Left lung (tissue), 10 donors: ENCODE results near the gene MAML2. TPM values are rescaled to one million over a fixed set of nuclear protein-coding genes. Genes with fewer than 3 reads are reported as not detected.
"Not testable (repeated sequence)": the region's sequence is repeated elsewhere in the genome, so short reads cannot be mapped to it uniquely, and the experiment has no call there.

Experiments used
- ATAC-seq: fragments of 200-7000 bp; cut with Tn5 transposase; one replicate; pipeline ENCODE4 v1.9.1; 2020; ENCODE audit warnings: moderate library complexity
- DNase-seq, 4 donors: peaks; one replicate each; pipeline ENCODE4 v3.0.0-alpha.2; 2013 to 2020
- H3K27ac ChIP-seq, 2 donors: fragments of 200-600 bp; sonication (generic) in 1 of 2; one replicate each; pipeline versions ENCODE4 v1.5.0 to v1.8.0; 2020 to 2021
- H3K27me3 ChIP-seq, 2 donors: fragments of 200-600 bp; sonication (generic) in 1 of 2; one replicate each; pipeline versions ENCODE4 v1.5.0 to v1.8.0; 2020 to 2021
- H3K36me3 ChIP-seq, 2 donors: fragments of 200-600 bp; sonication (generic) in 1 of 2; one replicate each; pipeline versions ENCODE4 v1.5.0 to v1.8.0; 2020 to 2021
- H3K4me1 ChIP-seq, 2 donors: fragments of 200-600 bp; one replicate each; pipeline ENCODE4 v1.8.0; 2021
- H3K4me3 ChIP-seq, 2 donors: fragments of 200-600 bp; sonication (generic) in 1 of 2; one replicate each; pipeline versions ENCODE4 v1.5.0 to v1.8.0; 2020 to 2021; ENCODE audit warnings: mild to moderate bottlenecking in 1 of 2
- H3K9me3 ChIP-seq, 2 donors: fragments of 200-600 bp; sonication (generic) in 1 of 2; one replicate each; pipeline versions ENCODE4 v1.5.0 to v1.8.0; 2020 to 2021
- intact Hi-C, 2 donors: fragments of 100-400 bp; cut with DNase I; formaldehyde crosslinking; loops; one replicate each; pipeline versions ENCODE4 v1.11.2 to v1.14.2; 2022
- polyA plus RNA-seq, 6 donors: library from polyadenylated mRNA; unstranded; fragments of 120-200 nt; gene quantifications; one replicate each; pipeline ENCODE4 v1.2.1, GENCODE V29; 2013; ENCODE audit not compliant: insufficient read length in 6 of 6
- total RNA-seq, 2 donors: library from RNA; stranded (reverse); fragmentation: NEBNext Ultra II Directional; extraction: Animal tissue kit (Norgen Biotek cat#: 25700); gene quantifications; one replicate each; pipeline ENCODE4 v1.2.1, GENCODE V29; 2021
- TF ChIP-seq, protein P1 (sequence below), 2 donors: fragments of 200-600 bp; sonication (generic) in 1 of 2; IDR thresholded peaks; one replicate each; pipeline versions ENCODE4 v1.5.0 to v1.8.0; 2021; ENCODE audit warnings: antibody characterized with exemption in 2 of 2
- donor health status: DM: no; HTN: yes; CAD: no.
- donor health status: DM: no; HTN: no; CAD: no.

The MAML2 gene
- total and polyA plus RNA-seq, 8 donors, result 18.7 to 44.0 (median 36.6) TPM

DNA sequence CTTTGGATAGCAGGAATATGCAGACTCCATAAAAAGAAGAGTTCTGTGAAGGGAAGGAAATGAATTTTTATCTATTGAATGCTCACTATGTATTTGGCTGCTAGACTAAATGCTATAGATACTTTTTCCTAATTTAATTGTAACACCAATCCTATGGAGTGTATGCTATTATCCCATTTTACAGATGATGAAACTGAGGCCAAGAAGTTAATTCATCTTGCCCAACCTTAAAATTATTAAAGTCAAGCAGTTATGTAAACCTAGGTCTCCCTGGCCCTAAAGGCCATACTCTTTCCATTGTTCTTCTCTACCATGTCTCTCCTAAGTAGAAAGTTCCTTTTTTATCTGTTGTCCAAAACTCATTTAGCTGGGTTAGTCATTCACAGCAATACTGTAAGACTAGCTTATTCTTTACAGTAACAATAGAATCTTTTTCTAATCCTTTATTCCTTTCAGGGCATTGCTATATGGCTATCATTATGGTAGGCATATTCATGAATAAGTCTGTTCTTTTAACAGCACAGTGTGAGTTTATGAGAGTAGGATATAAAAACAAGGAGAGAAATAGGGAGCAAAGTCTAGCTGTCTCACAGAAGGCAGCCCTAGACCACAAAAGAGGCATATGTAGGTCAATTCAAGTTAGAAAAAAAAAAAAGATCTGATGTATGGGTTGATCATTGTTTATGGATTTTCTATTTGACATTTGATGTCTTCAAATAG is 50.5 kb downstream of the MAML2 start:
- DNase-seq, result no peak
- intact Hi-C loops, result no loop called here

DNA sequence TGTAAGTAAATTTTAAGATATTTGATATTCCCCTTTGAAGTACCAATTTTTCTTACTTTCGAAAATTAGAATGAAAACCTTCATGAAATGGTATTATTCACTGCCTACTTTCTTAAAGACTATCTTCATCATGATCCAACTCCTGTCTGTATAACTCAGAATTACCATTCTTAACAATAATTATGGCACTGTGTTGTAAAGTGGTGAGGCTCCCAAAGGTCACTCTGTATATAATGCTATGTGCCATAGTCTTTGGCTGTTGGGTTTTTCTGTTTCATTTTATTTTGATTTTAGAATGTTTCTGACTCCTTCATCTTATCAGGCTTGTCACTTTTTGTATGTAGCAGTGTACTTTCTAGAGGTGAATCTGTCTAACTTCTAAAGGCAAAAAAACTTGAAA is 52.4 kb downstream of the MAML2 start:
- no peak overlapping the region for H3K27ac ChIP-seq
- H3K4me3 ChIP-seq, result no peak overlapping the region
- H3K9me3 ChIP-seq, result no peaks in the 10 kb centered on the region
- no peak for ATAC-seq
- no peak for DNase-seq
- H3K27me3 ChIP-seq, result no peaks in the 10 kb centered on the region
- H3K4me1 ChIP-seq, result peaks cover 5 to 23% of the 10 kb centered on the region in 2 donors
- intact Hi-C loops, result no loop called here
- TF ChIP-seq, protein P1, sequence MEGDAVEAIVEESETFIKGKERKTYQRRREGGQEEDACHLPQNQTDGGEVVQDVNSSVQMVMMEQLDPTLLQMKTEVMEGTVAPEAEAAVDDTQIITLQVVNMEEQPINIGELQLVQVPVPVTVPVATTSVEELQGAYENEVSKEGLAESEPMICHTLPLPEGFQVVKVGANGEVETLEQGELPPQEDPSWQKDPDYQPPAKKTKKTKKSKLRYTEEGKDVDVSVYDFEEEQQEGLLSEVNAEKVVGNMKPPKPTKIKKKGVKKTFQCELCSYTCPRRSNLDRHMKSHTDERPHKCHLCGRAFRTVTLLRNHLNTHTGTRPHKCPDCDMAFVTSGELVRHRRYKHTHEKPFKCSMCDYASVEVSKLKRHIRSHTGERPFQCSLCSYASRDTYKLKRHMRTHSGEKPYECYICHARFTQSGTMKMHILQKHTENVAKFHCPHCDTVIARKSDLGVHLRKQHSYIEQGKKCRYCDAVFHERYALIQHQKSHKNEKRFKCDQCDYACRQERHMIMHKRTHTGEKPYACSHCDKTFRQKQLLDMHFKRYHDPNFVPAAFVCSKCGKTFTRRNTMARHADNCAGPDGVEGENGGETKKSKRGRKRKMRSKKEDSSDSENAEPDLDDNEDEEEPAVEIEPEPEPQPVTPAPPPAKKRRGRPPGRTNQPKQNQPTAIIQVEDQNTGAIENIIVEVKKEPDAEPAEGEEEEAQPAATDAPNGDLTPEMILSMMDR (IDR thresholded peaks at IDR 0.05), result no peak
- no peaks in the 10 kb centered on the region for H3K36me3 ChIP-seq

More for the DNA sequence above, 50.5 kb downstream of the MAML2 start:
- TF ChIP-seq, protein P1 (IDR thresholded peaks at IDR 0.05), result no peak
- ATAC-seq, result no peak
- Histone ChIP-seq H3K4me1 (peaks cover 5 to 23% of the 10 kb centered on the region in 2 donors), H3K4me3 (no peak overlapping the region), H3K36me3 (no peaks in the 10 kb centered on the region), H3K27me3 (no peaks in the 10 kb centered on the region), H3K9me3 (no peaks in the 10 kb centered on the region), H3K27ac (peak overlapping the region in 1 of 2 donors; percentile 41)

DNA sequence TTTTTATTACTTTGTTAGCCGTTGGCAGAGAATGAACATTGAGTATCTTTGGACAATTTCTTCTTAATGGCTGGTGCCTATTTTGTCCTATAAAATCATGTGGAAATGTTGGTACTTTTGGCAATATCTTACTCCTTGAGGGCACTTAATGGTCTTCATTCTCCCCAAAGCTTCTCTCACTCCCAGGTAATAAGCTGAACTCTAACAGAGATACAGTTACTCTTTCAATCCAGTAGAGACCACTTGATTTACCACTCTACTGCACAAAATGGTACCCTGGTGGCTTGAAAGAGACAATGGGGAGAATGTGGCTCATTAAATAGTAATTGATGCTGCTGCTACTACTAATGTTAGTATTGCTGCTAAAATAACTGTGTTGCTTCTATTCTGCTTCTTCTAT is 53.0 kb downstream of the MAML2 start:
- Histone ChIP-seq H3K9me3 (no peaks in the 10 kb centered on the region), H3K27me3 (no peaks in the 10 kb centered on the region), H3K4me1 (peaks cover 5 to 21% of the 10 kb centered on the region in 2 donors), H3K36me3 (no peaks in the 10 kb centered on the region), H3K4me3 (no peak overlapping the region), H3K27ac (no peak overlapping the region)
- intact Hi-C loops, result no loop called here
- no peak for ATAC-seq
- TF ChIP-seq, protein P1 (IDR thresholded peaks at IDR 0.05), result no peak
- DNase-seq, result no peak

DNA sequence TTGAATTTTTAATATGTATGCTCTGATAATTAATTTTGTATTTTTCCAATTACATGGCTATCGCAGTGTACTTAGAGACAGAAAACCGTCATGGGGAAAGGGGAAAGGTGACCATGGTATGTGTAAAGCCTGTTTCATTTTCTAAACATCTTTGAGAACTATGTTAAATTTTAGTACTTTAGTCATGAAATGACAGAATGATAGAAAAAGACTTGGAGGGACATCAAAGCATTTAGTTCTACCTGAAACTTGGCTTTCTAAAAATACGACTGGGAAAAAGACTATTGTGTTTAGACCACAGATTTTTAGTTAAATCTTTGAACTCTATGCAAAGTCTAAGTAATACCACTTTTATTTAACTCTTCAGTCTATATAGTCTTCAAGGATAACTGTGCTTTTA is 54.1 kb downstream of the MAML2 start:
- no peaks in the 10 kb centered on the region for H3K27me3 ChIP-seq
- intact Hi-C loops, result no loop called here
- H3K9me3 ChIP-seq, result no peaks in the 10 kb centered on the region
- H3K27ac ChIP-seq, result no peak overlapping the region
- DNase-seq (no peak), ATAC-seq (no peak)
- peaks cover 3 to 10% of the 10 kb centered on the region in 2 donors for H3K4me1 ChIP-seq
- TF ChIP-seq, protein P1 (IDR thresholded peaks at IDR 0.05), result no peak
- no peak overlapping the region for H3K4me3 ChIP-seq
- H3K36me3 ChIP-seq, result no peaks in the 10 kb centered on the region

DNA sequence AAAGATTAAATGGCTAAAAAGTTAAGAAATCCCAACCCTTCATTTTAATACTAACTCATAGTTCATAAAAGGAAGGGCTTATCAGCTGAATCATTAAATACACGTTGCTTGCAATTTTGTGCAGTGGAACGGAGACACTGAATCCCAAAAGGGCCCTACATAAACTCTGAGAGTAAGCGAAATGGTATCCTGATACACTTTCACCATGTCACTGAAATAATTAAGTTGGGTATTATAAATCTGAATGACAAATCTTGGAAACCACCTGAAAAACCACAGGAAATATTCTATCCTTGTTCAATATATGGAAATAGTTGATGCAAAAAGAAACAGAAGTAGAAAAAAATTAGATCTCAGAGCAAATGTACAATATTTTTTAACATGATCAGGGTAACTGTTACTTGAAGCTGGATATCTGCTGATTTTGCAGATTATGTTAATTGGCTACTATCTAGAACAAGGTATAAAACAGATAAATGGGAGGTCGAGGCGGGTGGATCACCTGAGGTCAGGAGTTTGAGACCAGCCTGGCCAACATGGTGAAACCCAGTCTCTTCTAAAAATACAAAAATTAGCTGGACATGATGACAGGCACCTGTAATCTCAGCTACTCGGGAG is 55.1 kb downstream of the MAML2 start:
- Histone ChIP-seq H3K4me1 (peaks cover 0 to under 1% of the 10 kb centered on the region in 2 donors), H3K27ac (no peak overlapping the region), H3K36me3 (no peaks in the 10 kb centered on the region), H3K9me3 (no peaks in the 10 kb centered on the region), H3K4me3 (no peak overlapping the region), H3K27me3 (no peaks in the 10 kb centered on the region)
- TF ChIP-seq, protein P1 (IDR thresholded peaks at IDR 0.05), result no peak
- intact Hi-C loops, result no loop called here
- no peak for ATAC-seq
- no peak for DNase-seq

DNA sequence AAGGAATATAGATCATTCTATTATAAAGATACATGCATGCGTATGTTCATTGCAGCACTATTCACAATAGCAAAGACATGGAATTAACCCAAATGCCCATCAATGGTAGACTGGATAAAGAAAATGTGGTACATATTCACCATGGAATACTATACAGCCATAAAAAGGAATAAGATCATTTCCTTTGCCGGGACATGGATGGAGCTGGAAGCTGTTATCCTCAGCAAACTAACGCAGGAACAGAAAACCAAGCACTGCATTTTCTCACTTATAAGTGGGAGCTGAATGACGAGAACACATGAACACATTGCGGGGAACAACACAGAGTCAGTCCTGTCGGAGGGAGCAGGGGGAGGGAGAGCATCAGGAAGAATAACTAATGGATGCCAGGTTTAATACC is 57.0 kb downstream of the MAML2 start:
- ATAC-seq, H3K4me1 ChIP-seq, H3K27me3 ChIP-seq, DNase-seq, H3K9me3 ChIP-seq, H3K4me3 ChIP-seq, H3K36me3 ChIP-seq, H3K27ac ChIP-seq, intact Hi-C loops: not testable (repeated sequence)
